CD4-positive, alpha-beta T cell treated with Interferon gamma for 1 hour (primary cell): ENCODE measurements around the gene TIMP1.
"Not testable (repeated sequence)": the region's sequence is repeated elsewhere in the genome, so short reads cannot be mapped to it uniquely, and the experiment has no call there.

Experiments
- DNase-seq: peaks from one replicate; pipeline ENCODE4 v3.0.0-alpha.2; 2020

The TIMP1 gene

DNA sequence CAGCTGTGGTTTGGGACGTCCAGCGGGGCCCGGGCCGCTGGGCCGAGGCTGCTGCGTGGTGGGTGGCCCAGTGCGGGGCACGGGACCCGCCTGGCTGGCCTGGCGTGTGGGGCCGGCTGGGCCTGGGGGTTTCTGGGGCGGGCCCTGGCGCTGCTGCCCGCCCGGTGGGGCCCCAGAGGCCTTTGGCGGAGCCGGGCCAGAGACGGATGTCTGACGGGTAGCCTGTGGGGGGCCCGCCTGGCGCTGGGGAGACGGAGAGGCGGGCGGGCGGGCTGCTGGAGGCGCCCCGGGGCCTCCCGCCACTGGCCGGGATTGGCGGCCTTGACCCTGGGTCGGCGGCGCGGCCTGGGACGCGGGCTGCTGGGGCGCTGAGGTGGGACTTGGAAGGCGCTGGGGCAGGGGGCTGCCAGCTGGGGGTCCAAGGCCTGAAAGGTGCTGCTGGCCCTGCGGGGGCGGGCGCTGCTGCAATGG is 8.1 kb upstream of the TIMP1 start:
- no peak for DNase-seq

DNA sequence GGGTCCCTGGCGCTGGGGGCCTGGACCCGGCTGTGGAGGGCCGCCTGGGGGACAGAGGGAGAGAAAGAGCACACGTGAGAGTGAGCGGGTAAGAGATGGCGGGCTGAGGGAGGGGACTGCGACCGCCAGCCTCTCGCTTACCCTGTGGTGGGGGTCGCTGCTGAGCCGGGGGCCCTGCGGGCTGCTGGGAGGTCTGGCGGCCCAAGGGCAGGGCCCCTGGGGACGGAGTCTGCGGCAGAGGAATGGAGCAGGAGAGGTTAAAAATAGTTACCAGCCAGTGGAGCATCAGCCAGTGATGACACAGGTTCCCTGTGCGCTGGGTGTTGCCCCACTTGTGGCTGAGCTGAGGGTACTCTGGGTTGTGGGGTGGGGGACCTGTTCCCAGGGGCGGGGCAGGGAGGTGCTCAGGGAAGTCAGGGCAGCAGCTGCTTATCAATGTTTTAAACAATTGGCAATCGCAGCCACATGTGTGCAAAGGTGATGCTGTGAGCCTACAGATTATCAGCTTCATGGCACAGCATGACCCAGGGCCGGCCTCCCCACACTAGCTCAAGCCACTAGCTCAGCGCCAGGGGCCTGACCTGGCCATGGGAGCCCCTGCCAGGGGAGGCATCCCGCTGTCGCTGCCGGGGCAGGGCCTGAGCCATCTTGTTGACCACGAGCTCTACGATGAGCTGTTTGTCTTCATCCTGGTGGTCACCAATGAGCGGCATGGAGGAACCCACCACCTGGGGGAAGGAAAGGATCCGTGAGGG is 7.5 kb upstream of the TIMP1 start:
- DNase-seq: no peak

DNA sequence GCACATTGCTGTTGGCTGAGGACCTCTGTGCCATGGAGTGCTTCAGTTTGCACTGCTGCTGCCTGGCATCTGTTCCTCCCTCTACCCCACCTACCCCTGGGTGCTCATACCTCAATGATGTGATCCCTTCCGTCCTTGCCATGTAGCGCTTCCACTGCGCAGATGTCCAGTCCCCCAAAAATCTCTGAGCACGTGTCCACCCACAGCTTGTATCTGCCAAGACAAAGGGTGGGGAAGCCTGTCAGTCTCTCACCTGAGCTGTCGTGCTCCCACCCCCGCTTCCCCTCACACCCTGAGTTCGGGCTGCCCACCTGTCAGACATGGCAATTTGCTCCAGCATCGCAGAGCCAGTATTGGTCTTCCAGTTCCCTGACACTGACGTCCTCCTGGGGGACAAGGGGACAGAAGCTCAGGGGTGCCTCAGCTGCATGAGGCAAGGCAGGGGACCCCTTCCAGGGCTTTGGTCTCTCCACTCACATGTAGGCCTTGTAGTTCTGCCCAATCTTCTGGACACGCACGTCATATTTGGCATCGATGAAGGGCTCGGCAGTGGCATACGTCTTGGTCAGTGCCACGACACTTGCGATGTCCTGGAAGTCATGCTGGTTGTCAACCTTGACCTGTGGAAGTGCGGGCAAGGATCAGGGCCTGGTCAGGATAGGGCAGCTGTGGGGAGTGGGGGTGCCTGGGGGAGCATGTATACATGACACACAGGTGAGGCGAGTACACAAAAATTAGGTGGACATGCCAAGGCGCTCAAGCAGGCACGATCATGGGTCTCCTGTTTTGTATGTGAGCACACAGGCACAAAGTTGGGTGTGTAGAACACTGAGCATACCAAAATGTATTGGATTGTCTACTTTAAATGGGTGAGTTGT is 6.0 kb upstream of the TIMP1 start:
- DNase-seq: no peak

DNA sequence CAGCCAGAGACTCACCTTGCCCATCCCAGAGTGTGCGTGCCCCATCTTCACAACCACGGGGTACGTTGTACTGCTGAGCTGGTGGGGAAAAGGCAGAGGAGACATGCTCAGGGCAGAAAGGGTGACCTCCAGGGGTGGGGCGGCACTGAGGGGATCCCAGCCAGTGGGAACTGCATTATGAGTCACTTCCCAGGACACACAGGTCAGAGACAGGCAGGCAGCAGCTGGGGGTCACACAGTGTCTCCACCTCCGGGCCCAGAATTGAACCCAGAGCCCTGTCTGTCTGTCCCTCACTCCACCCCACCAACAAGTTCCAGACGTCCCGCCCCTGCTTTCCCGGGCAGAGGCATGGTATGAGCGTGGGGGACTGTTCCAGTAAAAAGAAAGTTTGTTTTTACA is 4.8 kb upstream of the TIMP1 start:
- no peak for DNase-seq

DNA sequence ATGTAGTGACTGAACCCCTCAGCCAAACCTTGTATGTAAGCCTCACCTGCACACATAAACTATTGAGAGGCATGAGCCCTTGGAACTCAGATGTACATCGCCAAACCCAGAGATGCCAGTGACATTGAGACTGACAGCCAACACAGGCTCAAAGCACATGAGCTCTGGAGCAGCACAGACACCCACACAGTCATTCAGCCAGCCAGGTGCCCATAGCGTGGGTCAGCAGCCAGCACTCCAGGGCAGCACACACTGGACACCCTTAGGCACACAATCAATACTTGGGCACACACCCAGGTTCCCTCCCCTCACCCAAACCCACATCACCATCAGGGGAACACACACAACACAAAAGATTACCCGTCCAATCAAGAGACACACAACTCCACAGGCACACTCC is 4.3 kb upstream of the TIMP1 start:
- DNase-seq: no peak

DNA sequence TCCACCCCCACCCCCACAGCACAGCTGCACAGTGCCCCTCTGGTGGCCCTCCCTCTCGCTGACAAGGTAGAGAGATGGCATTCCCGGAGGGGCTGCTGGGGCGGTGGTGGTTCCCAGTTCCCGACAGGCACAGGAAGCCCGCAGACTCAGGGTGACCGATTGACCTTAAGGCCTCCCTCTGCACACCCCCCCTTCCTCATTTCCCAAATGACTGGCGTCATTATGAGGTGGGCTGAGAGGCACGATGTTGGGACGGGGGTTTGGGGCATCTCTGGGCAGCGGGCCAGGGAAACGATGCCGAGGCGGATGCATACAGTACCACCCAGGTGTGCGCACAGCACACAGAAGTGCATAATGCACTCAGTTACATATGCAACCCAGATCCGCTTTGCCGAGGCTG is 3.5 kb upstream of the TIMP1 start:
- peak; percentile 23 for DNase-seq

DNA sequence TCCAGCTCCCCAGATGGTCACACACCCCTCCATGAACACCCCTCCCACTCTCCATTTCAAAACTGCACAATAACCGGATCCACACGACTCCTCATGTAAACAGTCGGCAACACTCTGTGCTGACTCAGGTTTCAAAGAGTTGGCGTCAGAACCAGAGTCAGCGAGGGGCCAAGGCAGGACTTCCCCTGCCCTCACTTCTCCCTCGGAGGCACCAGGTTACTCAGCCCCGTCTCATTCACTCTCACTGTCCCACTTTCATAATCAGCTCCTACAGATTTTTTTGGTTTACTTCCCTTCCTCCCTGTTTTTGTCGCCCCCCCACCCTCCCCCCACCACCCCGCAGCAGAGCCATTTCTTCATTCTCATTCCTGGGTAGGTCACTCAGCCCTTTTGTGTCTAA is 2.7 kb upstream of the TIMP1 start:
- DNase-seq: peak; percentile 61

DNA sequence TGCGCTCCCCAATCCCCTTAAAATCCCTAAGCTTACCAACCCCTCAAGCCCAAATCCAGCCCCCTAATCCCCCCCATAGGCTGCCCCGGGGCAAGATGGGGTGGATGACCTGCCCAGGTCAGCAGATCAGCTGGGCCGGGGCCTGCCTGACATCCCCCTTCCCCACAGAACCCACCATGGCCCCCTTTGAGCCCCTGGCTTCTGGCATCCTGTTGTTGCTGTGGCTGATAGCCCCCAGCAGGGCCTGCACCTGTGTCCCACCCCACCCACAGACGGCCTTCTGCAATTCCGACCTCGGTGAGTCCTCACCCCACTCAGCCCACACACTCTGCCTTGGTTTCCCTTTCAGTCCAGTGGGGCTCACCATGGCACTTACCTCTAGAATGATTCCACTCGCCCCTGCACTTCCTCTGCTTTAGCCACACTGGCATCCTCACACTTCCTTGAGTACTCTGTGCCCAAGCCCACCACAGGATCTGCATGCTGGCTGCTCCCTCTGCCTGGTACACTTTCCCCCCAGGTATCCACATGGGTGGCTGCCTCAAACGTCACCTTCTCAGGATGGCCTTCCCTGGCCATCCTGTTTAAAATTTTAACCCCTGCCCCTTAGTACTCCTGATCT is 1.1 kb downstream of the TIMP1 start:
- no peak for DNase-seq

DNA sequence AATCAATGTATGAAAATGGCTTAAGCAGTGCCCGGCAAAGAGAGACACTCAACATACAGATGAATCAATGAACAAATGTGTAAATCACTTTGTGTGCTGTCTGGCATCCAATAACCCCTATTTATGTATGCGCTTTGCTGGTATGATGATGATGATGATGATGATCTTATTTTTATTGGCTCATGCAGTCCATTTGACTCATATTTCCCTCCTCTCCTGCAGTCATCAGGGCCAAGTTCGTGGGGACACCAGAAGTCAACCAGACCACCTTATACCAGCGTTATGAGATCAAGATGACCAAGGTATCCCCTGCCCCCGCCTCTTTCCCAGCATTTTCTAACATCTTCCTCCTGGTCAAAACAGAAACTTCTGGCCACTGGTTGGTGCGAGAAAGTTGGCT is 2.5 kb downstream of the TIMP1 start:
- no peak for DNase-seq

DNA sequence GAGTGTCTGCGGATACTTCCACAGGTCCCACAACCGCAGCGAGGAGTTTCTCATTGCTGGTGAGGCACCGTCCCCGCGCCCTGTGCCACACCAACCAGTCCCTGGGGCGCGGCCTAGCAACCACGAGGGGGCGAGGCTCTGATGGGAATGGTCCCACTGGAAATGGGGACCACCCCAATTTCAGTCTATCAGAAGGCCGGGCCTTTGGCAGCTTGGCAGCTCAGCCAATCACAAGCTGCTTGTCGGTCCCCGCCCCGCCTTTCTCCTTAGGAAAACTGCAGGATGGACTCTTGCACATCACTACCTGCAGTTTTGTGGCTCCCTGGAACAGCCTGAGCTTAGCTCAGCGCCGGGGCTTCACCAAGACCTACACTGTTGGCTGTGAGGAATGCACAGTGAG is 3.0 kb downstream of the TIMP1 start:
- no peak for DNase-seq

DNA sequence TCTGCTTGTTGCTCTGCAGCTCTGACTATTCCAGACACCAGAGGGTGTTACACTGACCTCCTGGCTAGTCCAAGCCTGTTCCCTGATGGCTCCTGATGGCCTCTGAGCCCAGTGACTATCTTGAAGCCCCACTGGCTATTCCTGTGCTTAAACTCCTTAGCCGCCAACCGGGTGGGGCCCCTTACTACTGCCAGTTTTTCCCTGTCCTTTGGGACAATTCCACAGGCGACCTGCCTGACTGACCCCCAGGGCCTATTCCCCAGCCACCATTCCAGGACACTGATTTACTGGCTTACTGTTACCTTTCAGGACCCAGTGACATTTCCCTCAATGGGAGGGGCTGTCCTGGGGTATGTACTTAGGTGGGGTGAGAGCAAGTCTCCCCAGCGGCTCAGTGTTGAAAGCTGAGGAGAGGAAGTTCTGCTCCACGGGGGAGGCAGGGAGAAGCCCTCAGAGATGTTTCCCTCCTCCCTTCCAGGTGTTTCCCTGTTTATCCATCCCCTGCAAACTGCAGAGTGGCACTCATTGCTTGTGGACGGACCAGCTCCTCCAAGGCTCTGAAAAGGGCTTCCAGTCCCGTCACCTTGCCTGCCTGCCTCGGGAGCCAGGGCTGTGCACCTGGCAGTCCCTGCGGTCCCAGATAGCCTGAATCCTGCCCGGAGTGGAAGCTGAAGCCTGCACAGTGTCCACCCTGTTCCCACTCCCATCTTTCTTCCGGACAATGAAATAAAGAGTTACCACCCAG is 4.0 kb downstream of the TIMP1 start:
- DNase-seq: no peak

DNA sequence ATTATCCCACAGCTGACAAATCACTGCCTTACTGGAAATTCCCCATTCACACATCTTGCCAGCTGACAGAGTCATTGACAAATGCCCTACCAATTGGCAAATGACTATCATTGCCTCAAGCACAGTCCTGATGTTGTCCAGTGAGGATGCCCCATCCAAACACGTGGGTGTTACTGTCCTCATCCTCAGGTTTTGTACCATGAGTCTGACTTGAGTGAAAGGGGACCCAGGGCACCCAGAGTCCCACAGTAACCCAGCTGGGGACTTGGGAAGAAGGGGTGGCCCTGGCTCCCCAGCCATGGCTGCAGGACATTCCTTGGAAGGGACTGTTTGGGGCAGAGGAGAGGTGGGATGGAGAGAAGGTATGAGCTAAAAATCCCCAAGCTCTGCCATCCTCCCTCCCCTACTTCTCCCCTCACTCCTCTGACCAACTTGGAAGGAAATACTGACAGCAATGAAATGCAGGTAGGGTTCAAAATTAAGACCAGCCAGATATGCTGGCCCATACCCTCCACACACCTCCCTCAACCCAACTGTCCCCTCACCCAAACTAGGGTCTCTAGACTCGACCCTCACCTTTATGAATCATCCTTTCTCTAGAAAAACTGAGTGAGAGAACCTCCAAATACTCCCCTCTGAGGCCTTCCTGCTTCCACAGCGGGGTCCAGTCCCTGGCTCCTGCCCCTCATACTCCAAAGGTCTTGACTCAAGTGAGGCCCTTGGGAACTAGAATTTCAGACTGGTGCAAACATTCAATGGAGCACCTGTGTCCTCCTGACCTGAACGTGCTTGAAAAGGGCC is 5.1 kb downstream of the TIMP1 start:
- DNase-seq: no peak

DNA sequence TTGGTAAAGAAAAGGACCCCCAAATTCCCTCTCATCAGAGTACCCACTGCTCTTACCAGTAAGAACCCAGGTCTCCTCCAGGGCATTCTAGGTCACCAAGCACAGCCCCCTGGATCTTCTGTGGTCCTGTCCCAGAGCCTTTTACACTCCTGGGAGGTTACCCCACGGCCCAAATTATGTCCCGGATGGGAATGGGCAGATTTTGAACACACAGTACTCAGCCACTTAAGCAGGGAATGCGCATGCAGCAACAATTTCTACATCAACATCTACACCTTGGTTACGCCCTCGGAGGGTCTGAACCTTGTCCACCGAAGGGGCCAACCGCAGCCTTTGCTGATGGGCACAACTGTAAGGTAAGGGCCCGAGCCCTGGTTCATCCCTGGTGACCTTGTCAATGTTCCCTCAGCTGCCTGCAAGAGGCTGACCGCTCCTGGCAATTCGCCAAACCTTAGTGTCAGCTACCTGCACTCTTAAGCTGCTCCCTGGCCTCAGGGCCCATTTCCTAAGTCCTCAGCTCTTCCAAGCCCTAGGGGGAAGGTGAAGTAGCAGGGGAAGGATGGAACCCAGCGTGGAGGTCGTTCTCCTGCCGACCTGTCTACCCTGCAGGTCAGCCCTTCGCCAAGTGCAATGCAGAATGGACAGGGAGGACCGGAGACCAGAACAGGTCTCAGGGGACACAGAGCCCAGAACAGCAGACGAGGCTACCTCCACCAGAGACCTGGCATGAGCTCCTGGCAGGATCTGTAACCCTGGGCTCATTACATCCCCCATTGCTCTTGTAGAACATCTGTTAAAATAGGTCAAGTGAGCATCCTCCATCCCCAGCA is 5.9 kb downstream of the TIMP1 start:
- no peak for DNase-seq

DNA sequence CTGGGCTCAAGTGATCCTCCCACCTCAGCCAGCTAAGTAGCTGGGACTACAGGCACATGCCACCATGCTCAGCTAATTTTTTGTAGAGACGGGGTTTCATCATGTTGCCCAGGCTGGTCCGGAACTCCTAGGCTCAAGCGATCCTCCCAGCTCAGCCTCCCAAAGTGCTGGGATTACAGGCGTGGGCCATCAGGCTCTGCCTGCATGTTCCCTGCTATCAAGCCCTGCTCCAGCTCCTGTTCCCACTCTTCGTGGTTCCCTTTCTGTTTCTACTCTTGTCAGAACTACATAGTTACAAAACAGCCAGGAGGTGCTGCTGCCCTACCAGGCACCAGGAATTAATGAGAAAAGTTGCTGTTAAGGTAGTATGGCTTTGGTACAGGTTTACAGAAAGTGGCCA is 8.7 kb downstream of the TIMP1 start:
- DNase-seq: no peak

DNA sequence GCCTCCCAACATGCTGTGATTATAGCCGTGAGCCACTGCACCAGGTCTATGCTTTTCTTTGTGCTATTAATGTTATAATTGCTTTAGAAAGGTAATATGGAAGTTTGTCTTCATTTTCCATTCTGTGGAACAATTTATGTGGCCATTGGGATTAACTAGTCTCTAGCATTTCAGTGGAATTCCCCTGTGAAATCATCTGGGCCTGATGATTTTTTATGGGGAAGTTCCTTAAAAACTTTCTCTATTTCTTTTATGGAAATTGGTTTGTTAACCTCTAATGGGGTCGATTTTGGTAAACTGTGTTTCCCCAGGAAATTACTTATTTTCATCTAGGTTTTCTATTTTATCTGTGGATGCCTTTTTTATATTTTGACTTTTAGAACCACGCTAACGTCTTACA is 11.3 kb downstream of the TIMP1 start:
- DNase-seq: no peak

DNA sequence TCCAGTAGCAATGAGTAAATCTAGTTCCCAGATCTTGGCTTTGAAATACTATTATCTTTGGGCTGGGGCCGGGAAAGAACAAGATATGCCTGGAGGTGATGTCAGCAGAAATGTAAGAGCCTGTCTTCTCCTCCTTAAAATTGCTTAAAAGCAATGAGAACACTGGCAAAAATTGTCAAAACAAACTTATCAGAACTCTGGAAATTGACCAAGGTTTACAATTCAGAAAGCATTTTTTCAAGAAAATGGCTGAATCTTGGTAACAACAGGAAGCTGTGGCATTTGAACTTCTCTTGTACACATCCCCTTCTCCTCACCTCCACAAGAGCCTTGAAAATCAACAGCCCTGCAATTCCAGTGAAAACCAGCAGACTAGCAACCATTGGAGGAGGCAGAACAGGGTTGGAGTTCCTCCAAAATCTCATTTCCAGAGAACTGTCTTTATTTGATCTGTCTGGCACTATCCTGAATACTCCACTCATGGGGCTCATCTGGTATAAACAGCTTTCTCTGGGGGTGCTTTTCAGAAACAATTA is 13.5 kb downstream of the TIMP1 start:
- DNase-seq: no peak

DNA sequence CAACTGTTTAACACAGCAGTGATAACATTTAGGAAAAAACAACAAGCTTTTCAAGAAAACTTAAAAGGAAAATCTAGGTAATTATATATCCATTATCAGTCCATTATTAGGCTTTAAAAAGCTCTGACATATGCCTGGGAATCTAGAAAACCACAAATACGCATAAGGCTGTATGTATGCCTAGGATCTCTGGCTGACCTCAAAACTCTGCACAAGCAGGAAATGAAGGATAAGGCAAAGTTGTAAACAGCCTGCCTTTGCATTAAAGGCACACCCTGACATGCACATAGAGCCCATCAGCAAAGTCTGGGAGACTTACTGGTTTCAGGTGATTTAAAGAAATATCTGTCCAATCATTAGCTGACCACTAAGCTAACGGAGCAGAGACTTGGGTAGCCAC is 14.0 kb downstream of the TIMP1 start:
- DNase-seq: no peak

DNA sequence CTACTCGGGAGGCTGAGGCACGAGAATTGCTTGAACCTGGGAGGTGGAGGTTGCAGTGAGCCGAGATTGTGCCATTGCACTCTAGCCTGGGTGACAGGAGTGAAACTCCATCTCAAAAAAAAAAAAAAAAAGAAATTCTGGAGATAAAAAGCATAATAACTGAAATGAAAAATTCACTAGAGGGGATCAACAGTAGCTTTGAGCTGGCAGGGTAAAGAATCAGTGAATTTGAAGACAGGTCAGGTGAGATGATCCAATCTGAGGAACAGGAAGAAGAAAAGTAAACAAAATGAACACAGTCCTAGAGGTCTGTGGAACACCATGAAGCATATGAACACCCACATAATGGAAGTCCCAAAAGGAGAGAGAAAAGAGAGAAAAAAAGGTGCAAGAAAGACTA is 15.0 kb downstream of the TIMP1 start:
- DNase-seq: no peak

DNA sequence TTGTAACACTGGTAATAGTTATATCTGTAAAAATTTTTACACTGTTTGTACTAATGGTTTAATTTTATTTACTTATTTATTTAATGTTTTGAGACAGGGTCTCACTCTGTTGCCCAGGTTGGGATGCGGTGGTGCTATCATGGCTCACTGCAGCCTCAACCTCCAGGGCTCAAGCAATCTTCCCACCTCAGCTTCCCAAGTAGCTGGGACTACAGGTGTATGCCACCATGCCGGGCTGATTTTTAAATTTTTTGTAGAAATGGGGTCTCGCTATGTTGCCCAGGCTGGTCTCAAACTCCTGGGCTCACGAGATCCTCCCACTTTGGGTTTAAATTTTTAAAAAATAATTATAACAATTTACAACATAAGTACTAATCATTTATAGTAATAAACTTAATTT is 20.9 kb downstream of the TIMP1 start:
- DNase-seq: not testable (repeated sequence)

DNA sequence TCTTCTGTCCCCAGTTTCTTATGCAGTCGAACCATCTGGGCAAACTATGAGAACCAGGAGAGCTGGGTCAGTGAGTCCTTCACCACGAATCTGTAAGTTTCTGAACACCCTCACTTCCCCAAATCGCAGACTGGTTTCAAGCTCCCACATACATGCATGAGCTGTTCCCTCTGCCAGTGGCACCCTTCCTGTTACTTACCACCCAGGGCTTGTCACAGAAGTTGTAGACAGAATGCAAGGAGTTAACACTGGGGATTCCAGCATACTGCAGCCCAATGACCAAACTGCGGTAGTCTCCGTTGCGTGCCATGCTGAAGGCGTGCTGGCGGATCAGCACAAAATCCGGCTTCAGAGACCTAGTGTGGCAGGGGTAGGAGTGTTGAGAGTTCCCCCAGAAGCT is 22.8 kb downstream of the TIMP1 start:
- DNase-seq: no peak

DNA sequence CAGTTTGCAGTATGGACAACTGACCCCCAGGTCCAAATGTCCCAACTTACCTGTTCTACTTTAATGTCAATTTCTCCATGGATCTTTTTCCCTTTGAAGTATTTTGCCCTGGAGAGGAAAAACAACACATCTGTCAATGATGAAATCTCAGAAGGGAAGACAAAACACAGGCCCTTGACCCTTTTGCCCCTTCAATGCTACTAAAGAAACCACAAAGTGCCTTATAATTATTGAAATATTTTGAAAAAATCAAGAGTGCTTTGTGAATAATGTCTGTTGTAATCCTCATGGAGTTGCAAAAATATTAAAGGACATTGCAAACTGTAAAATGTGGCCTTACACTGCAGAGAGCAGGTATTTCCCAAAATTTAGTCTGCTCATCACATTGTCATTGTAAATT is 24.9 kb downstream of the TIMP1 start:
- DNase-seq: no peak
